8988T (cell line): ENCODE data around the gene SRXN1.

ENCODE experiments used
- DNase-seq: peaks from one replicate; pipeline ENCODE4 v3.0.0; 2011

SRXN1 gene

DNA sequence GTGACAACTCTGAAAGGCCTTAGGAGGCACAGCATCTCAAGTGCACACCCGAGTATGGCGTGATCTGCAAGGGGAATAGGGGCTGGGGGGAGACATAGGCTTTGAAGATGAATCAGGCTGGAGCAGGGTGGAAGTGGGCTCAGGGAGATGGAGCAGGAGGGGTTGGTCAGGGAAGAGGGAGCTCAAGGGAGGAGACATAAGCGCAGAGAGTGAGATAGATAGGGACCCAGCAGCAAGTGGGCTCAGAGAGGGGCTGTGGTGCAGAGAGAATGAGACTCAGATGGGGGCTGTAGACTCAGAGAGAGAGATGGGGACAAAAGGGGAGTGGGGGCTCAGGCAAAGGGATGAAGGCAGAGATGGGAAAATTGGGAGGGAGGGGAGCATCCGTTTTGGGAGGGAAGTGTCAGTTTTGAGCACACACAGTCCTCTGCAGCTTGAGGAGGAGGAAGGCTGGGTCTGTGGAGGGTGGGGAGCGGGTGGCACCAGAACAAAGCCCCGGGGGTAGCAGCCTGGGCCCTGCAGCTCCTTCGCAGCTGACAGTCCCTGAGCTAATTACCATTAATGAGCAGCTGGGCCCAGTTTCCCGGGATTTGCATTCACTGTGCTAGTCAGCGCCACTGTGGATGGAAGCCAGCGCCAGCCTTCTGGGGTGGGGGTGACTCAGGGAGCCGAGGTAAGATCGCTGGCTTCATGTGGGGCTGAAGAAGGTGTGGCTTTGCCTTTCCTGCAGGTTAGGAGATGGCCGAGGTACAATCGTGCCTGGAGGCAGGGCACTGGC is 18.7 kb downstream of the SRXN1 start:
- DNase-seq: no peak

DNA sequence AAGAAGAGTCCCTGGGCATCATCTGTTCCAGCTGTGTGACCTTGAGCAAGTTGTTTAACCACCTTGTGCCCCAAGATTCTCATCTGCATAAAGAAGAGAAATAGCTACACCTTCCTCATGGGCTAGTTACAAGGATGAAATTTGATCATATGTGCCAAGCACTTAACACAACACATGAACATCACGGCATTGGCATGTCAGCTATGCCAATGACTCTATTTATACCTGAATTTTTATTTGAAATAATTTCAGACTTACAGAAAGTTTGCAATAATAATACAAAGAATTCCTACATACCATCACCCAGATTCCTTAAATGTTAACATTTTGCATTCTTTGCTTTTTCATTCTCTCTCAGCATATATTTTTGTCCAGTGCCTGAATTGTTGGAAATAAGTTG is 21.9 kb downstream of the SRXN1 start:
- DNase-seq: no peak

DNA sequence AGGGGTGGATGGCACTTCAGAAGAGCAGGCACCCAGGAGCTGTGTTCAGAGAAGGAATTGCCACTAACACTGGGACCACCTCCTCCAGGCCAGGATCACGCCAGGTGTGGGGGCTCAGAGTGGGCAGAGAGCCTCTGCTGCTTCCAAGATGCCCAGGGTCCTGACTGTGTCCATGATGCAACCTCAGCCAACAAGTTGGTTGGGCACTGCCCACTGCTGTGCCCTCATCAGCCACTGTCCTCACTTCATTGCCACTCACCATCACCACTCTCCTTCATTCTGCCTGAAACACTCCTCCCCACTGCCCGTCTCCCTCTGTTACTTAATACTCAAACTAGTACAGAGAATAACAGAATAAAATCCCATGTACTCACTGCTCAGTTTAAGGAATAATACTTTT is 26.4 kb downstream of the SRXN1 start:
- no peak for DNase-seq

DNA sequence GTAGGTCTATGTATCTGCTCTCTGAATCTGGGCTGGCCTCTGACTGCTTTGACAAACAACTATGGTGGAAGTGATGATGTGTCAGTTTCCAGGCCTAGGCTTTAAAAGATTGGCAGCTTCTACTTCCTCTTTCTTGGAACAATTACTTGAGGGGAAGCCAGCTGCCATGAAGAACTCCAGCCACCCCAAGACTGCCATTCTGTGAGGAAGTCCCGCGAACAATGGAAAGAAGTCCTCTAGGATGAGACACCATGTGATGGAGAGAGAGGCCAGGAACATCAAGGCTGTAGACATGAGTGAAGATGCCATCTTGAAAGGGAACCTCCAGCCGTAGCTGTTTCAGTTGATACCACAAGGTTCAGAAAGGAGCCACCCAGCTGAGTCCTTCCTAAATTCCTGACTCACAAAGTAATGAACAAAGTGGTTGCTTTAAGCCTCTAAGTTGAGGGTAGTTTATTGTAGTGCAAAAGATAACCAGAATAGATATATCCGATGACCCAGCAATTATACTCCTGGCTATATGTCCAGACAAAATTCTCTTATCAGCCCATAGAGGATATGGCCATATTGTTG is 27.6 kb downstream of the SRXN1 start:
- no peak for DNase-seq

DNA sequence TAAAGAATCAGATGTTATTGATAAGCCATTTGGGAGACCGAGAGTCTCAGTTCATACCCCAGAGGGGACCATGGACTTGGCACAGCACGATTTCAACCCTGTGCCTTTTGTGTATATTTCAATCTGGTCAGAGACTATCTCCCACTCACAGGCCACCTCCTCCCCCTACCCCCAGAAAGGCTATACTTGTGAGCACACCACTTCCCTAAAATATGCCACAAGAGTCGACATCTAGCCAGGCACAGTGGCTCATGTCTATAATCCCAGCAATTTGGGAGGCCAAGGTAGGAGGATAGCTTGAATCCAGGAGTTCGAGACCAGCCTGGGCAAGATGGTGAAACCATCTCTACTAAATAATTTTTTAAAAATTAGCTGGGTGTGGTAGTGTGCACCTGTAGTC is 29.3 kb downstream of the SRXN1 start:
- no peak for DNase-seq

DNA sequence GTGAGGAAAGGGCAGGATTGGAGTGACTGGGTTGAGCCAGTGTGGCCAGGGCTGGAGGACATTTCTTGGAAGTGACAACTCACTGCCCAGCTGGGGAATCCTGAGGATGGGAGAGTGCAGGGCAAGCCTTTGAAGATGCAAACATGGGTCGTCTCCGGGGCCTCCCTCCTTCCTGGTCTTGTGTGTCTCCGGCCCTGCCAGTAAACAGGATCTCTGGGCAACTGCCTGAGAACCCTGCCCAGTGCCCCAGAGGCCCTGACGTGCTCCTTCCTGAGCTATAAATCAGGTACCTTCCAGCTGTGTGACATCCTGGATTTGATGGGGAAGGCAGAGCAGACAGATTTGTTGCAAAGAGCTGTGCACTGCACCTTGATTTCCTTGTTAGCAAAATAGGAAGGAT is 30.0 kb downstream of the SRXN1 start:
- no peak for DNase-seq

DNA sequence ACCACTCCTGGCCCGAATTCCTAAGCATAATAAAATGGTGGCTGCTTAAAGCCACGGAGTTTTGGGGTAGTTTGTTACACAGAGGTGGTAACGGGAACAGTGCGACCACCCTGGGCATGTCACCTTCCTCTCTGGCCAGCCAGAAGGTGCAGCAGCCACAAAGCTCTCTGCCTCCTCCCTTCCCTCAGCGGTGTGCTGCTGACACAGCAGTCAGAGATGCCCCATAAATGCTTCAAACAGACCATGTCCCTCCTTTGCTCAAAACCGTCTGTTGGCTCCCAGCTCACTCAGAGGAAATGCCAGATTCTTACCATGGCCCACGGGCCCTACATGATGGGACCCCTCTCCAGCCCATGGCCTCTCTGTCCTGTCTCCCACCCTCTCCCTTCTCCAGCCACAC is 30.8 kb downstream of the SRXN1 start:
- DNase-seq: no peak

DNA sequence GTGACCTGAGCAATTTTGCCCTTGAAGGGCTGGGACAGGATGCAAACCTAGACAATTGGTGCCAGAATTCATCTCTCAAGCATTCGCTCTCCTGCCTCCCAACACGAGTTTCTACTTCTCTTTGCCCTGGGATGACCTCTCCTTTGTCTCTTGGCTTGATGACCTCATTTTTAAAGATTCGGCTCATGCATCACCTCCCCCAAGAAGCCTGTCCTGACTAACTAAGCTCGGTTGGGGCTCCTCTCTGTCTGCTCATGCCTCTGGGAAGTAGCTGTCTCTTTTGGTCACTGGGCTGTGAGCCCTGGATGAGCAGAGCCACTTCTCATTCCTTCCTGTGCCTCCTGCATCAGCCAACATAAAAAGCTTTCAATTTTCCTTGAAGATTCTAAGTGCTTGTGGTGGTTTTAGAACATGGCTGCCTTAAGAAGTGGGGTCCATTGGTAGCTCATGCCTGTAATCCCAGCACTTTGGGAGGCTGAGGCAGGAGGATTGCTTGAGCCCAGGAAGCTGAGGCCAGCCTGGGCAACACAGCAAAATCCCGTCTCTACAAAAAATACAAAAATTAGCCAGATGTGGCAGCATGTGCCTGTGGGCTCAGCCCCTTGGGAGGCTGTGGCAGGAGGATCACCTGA is 31.8 kb downstream of the SRXN1 start:
- no peak for DNase-seq

DNA sequence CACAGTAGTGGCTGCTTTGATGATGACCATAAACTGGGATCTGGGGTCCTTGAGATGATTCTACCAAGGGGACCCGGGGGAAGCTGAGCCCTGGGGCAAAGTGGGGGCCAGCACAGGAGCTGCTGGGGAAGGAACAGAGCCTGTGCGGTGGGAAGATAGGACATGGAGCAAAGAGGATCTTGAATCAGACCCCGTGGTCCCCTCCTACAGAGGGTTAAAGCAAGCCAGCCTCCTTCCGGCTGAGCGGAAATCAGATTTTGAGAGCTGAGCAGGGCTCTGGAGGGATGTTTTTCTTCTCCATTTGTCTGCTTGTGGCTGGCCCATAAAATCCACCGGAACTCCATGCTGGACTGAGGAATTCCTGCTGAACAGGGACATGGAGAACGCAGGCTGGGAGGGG is 32.8 kb downstream of the SRXN1 start:
- no peak for DNase-seq

DNA sequence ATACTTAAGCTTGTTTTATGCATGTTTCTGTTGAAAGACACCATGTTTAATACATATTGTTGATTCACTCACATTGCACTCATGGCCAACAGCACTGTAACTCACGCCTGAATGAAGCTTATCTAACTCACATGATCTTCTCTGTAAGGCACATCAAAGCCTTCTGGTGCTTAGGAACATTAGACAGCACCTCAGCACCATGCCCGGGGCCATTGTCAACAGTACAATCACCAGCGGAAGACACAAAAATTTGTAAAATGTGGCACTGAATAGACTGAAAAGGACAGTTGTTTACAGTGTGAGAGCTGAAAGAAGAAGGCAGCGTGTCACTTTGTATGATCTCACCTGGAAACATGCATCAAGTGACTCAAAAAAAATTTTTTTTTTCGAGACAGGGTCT is 34.0 kb downstream of the SRXN1 start:
- DNase-seq: no peak

DNA sequence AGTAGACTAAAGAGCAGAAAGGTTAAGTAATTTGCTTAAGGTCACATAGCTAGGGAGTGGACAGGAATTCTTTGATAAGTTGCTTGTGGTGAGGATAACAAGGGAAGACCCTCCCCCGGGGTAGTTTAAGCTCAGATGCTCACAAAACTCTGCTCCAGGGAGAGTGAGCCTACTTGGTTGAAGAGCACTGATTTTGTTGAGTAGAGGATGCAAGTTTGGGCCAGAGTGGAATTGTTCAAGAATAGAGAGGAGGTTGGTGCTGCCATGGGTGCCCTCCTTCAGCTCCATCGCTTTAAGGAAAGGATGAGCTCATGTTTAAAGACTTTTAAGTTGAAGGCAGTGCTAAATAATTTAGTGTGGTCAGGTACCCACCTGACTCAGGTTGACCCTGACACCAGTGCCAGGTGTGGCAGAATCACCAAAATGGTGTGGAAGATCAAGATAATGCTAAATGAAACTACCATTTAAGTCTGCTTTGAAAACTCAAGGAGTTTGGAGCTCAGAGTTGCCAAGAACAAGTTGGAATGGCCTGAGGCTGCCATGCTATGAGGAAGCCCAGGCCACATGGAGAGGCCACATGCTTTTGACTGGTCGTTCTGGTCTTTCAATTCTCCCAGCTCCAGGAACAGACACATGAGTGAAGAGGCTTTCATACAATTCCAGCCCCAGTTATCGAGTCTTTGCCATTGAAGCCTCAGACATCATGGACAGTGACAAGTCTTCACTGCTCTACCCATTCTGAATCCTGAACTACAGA is 34.9 kb downstream of the SRXN1 start:
- DNase-seq: no peak

DNA sequence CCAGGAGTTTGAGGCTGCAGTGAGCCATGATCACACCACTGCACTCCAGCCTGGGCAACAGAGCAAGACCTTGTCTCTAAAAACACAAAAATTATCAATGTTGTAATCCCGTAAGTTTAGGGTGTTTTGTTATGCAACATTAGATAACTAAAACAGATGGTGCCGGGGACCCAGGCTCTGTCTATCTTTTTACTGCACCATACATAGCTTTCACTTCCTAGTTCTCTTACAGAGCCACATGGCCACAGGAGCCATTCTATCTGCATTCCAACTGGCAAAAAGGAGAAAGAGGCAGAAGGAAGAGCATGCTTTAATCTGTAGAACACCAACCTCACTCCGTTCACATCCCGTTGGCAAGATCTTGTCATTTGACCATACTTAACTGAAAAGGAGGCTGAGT is 37.5 kb downstream of the SRXN1 start:
- no peak for DNase-seq

DNA sequence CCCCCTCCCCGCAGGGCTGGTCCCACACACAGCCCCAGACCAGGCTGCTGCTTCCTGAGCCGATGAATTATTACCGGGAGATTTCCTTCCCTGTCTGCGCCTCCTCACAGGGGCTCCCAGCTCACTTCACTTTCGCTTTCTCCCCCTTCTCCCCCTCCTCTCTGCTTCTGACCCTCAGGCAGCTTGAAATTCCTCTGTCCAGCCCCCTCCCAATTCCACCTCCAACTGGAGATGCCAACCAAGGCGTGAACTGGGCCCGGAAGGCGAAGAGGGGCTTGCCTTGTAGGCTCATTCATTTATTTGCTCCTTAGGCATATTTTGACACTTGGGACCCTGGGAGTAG is 41.2 kb downstream of the SRXN1 start:
- DNase-seq: no peak

DNA sequence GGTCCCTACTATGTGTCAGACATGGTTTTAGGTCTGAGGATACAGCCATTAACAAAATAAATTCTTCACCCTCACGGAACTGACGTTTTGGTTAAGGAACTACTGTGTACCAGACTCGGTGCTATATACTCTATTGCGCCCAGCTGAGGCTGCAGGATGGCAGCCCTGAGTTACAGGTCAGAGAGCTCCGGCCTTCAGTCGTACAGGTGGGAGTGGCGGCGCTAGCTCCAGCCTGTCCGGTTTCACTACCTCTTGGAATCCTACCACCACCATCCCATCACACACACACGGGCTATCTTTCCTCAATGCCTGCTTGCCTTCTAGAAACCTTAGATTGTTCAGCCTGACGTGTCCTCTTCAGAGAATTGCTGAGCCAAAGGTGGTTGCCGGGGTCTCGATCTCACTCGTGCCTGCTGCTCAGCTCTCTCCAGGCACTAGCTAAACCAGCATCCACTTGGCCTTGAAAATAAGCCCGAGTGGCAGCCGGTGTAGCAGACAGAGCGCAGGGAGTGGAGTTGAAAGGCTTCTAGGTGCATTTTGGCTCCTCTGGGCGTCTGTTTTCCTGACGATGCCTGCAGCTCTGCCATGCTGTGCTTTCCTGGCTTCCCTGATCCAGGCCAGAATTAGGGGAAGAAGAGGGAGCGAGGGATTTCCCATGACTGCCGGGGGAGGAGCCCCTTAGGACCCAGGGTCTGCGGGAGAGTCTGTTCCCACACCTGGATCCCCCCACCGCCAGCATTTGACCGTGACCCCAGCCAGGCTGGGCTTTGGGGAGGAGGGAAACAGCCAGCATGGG is 41.8 kb downstream of the SRXN1 start:
- DNase-seq: no peak

DNA sequence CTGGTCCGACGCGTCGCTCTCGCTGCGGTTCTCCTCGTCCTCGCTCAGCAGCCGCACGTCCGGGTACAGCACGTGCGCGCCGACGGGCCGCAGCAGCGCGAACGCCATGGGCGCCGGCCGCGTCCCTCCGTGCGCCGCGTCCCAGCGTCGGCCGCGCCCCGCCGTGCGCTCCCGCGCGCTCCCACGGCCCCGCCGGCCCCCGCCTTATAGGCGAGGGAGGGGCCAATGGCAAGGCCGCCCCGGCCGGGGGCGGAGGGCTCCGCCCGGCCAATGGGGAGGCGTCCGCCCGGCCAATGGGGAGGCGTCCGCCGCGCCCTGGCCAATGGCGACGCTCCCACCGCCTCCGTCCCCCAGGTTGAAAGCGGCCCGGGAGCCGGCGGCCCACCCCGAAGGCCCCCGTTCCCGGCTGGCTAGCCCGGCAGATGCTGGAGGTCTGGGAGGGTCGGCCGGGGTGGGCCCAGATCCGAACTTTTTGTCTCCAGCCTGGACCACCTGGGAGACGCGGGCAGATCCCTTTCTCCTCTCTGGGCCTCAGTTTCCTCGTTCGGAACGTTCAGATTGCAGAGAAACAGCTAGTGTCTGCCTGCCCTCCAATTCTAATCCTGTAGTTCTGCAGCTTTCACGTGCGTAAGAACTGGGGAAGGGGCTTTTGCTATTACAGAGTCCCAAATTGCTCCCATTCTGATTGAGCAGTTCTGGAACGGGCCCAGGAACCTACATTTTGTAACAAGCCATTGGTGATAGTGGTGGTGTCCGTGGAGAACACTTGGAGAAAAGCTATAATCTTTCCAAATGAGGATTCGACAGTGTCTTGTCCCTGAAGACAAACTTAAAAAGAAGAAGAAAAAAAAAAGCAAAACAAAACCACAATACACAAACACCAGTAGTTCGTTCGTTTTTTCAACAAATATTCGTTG is 42.6 kb downstream of the SRXN1 start, which contains the start of gene TCF15:
TCF15 (minus strand) TSS at position 180 of the 917 bp plus-strand sequence; CDS start at position 108, 72 bp downstream.
- DNase-seq: no peak

DNA sequence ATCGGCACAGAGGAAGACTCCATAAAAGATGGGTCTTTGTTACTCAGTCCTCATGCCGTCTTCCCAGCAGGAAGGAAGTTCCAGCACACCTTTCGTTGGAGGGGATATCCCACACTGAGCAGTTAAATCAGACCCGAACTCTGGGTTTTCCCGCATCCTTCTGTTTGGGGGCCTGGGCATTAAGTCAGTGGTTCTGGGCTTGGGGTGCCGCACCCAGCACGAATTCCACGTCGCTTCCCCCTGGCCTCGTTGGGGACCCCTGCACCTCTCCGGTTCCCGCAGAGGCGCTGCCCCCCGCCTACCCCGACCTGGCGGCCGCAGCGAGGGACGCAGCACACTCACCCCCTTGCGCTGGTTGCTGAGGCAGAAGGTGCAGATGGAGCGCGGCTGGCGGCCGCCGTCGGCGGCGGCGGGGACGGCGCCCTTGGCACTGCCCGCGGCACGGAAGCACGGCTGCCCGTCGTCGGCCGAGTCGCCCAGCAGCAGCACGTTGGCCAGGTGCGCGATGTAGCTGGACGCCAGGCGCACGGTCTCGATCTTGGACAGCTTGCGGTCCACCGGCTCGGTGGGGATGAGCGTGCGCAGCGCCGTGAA is 43.5 kb downstream of the SRXN1 start:
- no peak for DNase-seq

DNA sequence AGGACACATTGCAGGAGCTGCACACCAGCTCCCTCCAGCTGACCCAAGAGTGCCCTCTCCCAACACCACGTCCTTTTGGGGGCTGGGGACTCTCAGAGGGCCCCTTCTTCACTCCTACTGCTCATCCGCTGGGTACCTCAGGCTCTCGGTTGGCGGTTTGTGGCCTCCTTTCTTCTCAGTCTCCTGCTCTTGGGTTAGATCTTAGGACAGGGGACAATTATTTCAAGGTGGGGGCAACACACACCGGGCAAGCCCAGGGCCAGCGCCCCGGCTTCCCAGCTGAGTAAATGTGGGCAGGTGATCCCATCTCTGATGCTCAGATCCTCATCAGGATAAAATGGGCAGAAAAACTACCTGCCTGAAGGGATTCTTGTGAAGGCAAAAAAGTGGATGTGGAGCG is 44.0 kb downstream of the SRXN1 start:
- DNase-seq: no peak

DNA sequence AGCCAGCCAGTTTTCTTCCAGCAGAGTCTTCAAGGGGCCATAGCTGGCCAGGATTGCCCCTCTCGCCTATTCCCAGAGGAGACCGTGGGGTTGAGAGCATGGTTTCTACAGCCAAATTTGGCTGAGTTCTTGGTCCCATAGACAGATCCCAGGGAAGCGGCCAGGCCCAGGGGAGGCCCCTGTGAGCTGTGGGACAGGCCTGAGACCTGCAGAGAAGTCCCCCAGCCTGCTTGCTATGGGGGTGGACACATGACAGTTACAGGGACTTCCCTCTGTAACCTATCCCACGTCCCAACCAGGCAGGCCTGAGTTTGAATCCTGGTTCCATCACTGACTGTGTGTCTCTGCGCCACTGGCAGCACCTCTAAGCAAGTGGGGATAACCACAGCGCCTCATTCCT is 45.5 kb downstream of the SRXN1 start:
- no peak for DNase-seq

DNA sequence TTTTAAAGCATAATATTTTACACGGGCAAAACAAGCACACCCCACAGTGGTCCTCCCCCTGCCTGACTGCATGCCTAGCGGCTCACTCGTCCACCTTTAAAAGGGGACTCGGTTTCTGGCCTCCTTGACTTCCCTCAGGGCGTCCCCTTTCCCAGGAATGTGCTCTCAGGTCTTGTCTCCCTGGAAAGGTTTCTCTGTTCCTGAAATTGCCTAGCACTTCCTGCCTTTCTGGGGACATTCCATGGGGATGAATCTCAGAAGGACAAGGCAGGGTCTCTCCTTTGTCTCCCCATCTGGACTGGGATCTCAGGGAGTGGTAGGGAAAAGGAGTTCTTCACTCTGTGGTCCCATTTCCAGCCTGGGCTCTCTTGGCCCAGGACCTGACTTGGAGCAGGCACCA is 47.8 kb downstream of the SRXN1 start:
- DNase-seq: peak; percentile 77

DNA sequence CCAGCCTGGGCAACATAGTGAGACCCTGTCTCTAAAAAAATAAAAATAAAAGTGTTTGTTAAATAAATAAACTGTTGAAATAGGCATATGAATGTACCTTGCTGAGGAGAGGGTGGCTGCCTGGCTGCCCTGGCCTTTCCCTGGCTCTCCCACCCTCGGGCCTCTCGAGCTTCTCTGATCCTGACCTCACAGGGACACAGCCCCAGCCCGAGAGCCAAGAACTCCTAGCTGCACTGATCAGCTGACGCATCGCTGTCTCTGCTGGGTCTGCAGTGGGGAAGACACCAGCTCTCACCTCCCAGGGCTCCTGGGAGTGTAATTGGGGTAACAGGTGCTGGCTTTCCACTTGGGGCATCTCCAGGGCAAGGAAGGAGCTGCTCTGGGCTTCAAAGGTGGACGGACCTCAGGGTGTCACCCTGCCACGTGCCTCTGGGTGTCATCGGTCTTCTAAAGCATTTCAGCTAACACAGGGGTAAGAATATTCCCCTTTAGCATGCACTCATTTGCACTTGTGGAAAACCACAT is 49.8 kb downstream of the SRXN1 start:
- DNase-seq: no peak
